ENCODE results near the gene ZNF513.
"Not testable (repeated sequence)": the region's sequence is repeated elsewhere in the genome, so short reads cannot be mapped to it uniquely, and the experiment has no call there.

The ZNF513 gene

GRCh38 chr2:27425039-27425438, 44.5 kb upstream of the ZNF513 start:
- H4K91ac ChIP-seq (ENCODE audit: low read depth, low read length); H3K27ac ChIP-seq (ENCODE audit: low read depth, low read length); H3K4ac ChIP-seq (ENCODE audit: low read depth, low read length); H3K4me3 ChIP-seq (ENCODE audit: low read depth, low read length); H3K23ac ChIP-seq (ENCODE audit: low read length); H3K14ac ChIP-seq (ENCODE audit: low read length); H3K4me2 ChIP-seq (ENCODE audit: low read length); H4K12ac ChIP-seq (ENCODE audit: low read depth, low read length); H2BK5ac ChIP-seq (ENCODE audit: low read depth, low read length, poor library complexity); H3K27me3 ChIP-seq (ENCODE audit: insufficient read depth, low read length); H3K18ac ChIP-seq (ENCODE audit: low read length); H3K9me3 ChIP-seq (ENCODE audit: insufficient read depth, low read depth, low read length); H2AK5ac ChIP-seq (ENCODE audit: low read length); H4K8ac ChIP-seq (ENCODE audit: low read depth, low read length); H2AFZ ChIP-seq (ENCODE audit: insufficient read depth, low read length, poor library complexity); H3K4me1 ChIP-seq (ENCODE audit: control insufficient read depth in 1 of 2, insufficient read depth in 2 of 2, low read length in 2 of 2); H3K9ac ChIP-seq (ENCODE audit: low read length); H2BK120ac ChIP-seq (ENCODE audit: insufficient read depth, low read length, poor library complexity); H3K36me3 ChIP-seq (ENCODE audit: control insufficient read depth in 1 of 2, insufficient read depth in 2 of 2, low read length in 2 of 2); H2BK12ac ChIP-seq (ENCODE audit: low read length); H3K79me1 ChIP-seq (ENCODE audit: low read length): not testable (repeated sequence)
- H3K79me2 ChIP-seq (ENCODE audit: control insufficient read depth, insufficient read depth, low read length, poor library complexity) = peaks cover 15% of the 10 kb centered on the region
- peak; percentile 44 to 66 for DNase-seq
- WGBS (ENCODE audit: extremely low coverage, insufficient coverage, insufficient read length) = no CpG with 5 or more reads among the region's 10 CpGs

- Histone ChIP-seq H4K12ac (ENCODE audit: low read depth, low read length) (no peak overlapping the region), H2BK120ac (ENCODE audit: insufficient read depth, low read length, poor library complexity) (no peak overlapping the region), H3K4me2 (ENCODE audit: low read length) (no peak overlapping the region), H3K27me3 (ENCODE audit: insufficient read depth, low read length) (no peaks in the 10 kb centered on the region), H3K18ac (ENCODE audit: low read length) (no peak overlapping the region), H3K4ac (ENCODE audit: low read depth, low read length) (no peak overlapping the region), H2AFZ (ENCODE audit: insufficient read depth, low read length, poor library complexity) (no peak overlapping the region), H3K79me1 (ENCODE audit: low read length) (peaks cover under 1% of the 10 kb centered on the region), H3K9ac (ENCODE audit: low read length) (no peak overlapping the region), H2AK5ac (ENCODE audit: low read length) (no peak overlapping the region), H3K4me1 (ENCODE audit: control insufficient read depth in 1 of 2, insufficient read depth in 2 of 2, low read length in 2 of 2) (no peaks in the 10 kb centered on the region), H2BK12ac (ENCODE audit: low read length) (no peak overlapping the region), H3K79me2 (ENCODE audit: control insufficient read depth, insufficient read depth, low read length, poor library complexity) (no peaks in the 10 kb centered on the region), H3K23ac (ENCODE audit: low read length) (no peak overlapping the region), H2BK5ac (ENCODE audit: low read depth, low read length, poor library complexity) (no peak overlapping the region), H3K4me3 (ENCODE audit: low read depth, low read length) (no peak overlapping the region), H3K9me3 (ENCODE audit: insufficient read depth, low read depth, low read length) (no peaks in the 10 kb centered on the region), H3K14ac (ENCODE audit: low read length) (no peak overlapping the region), H4K8ac (ENCODE audit: low read depth, low read length) (no peak overlapping the region), H3K36me3 (ENCODE audit: control insufficient read depth in 1 of 2, insufficient read depth in 2 of 2, low read length in 2 of 2) (no peaks in the 10 kb centered on the region), H3K27ac (ENCODE audit: low read depth, low read length) (no peak overlapping the region), H4K91ac (ENCODE audit: low read depth, low read length) (no peak overlapping the region)
- no CpG with 5 or more reads among the region's 3 CpGs for WGBS (ENCODE audit: extremely low coverage, insufficient coverage, insufficient read length)
- no peak for DNase-seq
Measured at GRCh38 chr2:27422958-27423357, 42.4 kb upstream of the ZNF513 start.

- H3K36me3 ChIP-seq (ENCODE audit: control insufficient read depth in 1 of 2, insufficient read depth in 2 of 2, low read length in 2 of 2) = no peaks in the 10 kb centered on the region
- H2AK5ac ChIP-seq (ENCODE audit: low read length) = no peak overlapping the region
- H4K8ac ChIP-seq (ENCODE audit: low read depth, low read length) = no peak overlapping the region
- no peak overlapping the region for H3K9ac ChIP-seq (ENCODE audit: low read length)
- H3K27me3 ChIP-seq (ENCODE audit: insufficient read depth, low read length) = no peaks in the 10 kb centered on the region
- H4K12ac ChIP-seq (ENCODE audit: low read depth, low read length) = no peak overlapping the region
- H2AFZ ChIP-seq (ENCODE audit: insufficient read depth, low read length, poor library complexity) = no peak overlapping the region
- peak; percentile 78 to 91 for DNase-seq
- no peak overlapping the region for H3K18ac ChIP-seq (ENCODE audit: low read length)
- peak overlapping the region; percentile 13 for H2BK5ac ChIP-seq (ENCODE audit: low read depth, low read length, poor library complexity)
- no peak overlapping the region for H2BK12ac ChIP-seq (ENCODE audit: low read length)
- H3K4me3 ChIP-seq (ENCODE audit: low read depth, low read length) = no peak overlapping the region
- no peak overlapping the region for H3K23ac ChIP-seq (ENCODE audit: low read length)
- H3K79me1 ChIP-seq (ENCODE audit: low read length) = no peaks in the 10 kb centered on the region
- no CpG with 5 or more reads among the region's 4 CpGs for WGBS (ENCODE audit: extremely low coverage, insufficient coverage, insufficient read length)
- peak overlapping the region; percentile 26 for H3K27ac ChIP-seq (ENCODE audit: low read depth, low read length)
- no peak overlapping the region for H3K14ac ChIP-seq (ENCODE audit: low read length)
- no peaks in the 10 kb centered on the region for H3K4me1 ChIP-seq (ENCODE audit: control insufficient read depth in 1 of 2, insufficient read depth in 2 of 2, low read length in 2 of 2)
- no peaks in the 10 kb centered on the region for H3K79me2 ChIP-seq (ENCODE audit: control insufficient read depth, insufficient read depth, low read length, poor library complexity)
- H3K9me3 ChIP-seq (ENCODE audit: insufficient read depth, low read depth, low read length) = no peaks in the 10 kb centered on the region
- H4K91ac ChIP-seq (ENCODE audit: low read depth, low read length) = no peak overlapping the region
- no peak overlapping the region for H3K4me2 ChIP-seq (ENCODE audit: low read length)
- no peak overlapping the region for H2BK120ac ChIP-seq (ENCODE audit: insufficient read depth, low read length, poor library complexity)
- H3K4ac ChIP-seq (ENCODE audit: low read depth, low read length) = no peak overlapping the region
Measured at GRCh38 chr2:27421660-27422250, 41.2 kb upstream of the ZNF513 start.

- no peaks in the 10 kb centered on the region for H3K27me3 ChIP-seq (ENCODE audit: insufficient read depth, low read length)
- no peak overlapping the region for H4K12ac ChIP-seq (ENCODE audit: low read depth, low read length)
- no peak overlapping the region for H2BK5ac ChIP-seq (ENCODE audit: low read depth, low read length, poor library complexity)
- H3K79me2 ChIP-seq (ENCODE audit: control insufficient read depth, insufficient read depth, low read length, poor library complexity) = no peaks in the 10 kb centered on the region
- no peak overlapping the region for H2AK5ac ChIP-seq (ENCODE audit: low read length)
- no peak overlapping the region for H3K27ac ChIP-seq (ENCODE audit: low read depth, low read length)
- H4K8ac ChIP-seq (ENCODE audit: low read depth, low read length) = no peak overlapping the region
- H4K91ac ChIP-seq (ENCODE audit: low read depth, low read length) = no peak overlapping the region
- no peaks in the 10 kb centered on the region for H3K9me3 ChIP-seq (ENCODE audit: insufficient read depth, low read depth, low read length)
- no peak overlapping the region for H2BK12ac ChIP-seq (ENCODE audit: low read length)
- DNase-seq = peak; percentile 92 to 97
- H3K4me3 ChIP-seq (ENCODE audit: low read depth, low read length) = no peak overlapping the region
- H3K9ac ChIP-seq (ENCODE audit: low read length) = no peak overlapping the region
- no peak overlapping the region for H3K14ac ChIP-seq (ENCODE audit: low read length)
- no peak overlapping the region for H3K4me2 ChIP-seq (ENCODE audit: low read length)
- H2AFZ ChIP-seq (ENCODE audit: insufficient read depth, low read length, poor library complexity) = no peak overlapping the region
- no peaks in the 10 kb centered on the region for H3K4me1 ChIP-seq (ENCODE audit: control insufficient read depth in 1 of 2, insufficient read depth in 2 of 2, low read length in 2 of 2)
- no peaks in the 10 kb centered on the region for H3K36me3 ChIP-seq (ENCODE audit: control insufficient read depth in 1 of 2, insufficient read depth in 2 of 2, low read length in 2 of 2)
- no peak overlapping the region for H3K18ac ChIP-seq (ENCODE audit: low read length)
- no peak overlapping the region for H3K23ac ChIP-seq (ENCODE audit: low read length)
- no peak overlapping the region for H2BK120ac ChIP-seq (ENCODE audit: insufficient read depth, low read length, poor library complexity)
- H3K79me1 ChIP-seq (ENCODE audit: low read length) = no peaks in the 10 kb centered on the region
- H3K4ac ChIP-seq (ENCODE audit: low read depth, low read length) = no peak overlapping the region
Measured at GRCh38 chr2:27420996-27421395, 40.5 kb upstream of the ZNF513 start.
